Muscle of leg (tissue), 11 donors: ENCODE data around the gene SPTB. TPM values are rescaled to one million over a fixed set of nuclear protein-coding genes. Genes with fewer than 3 reads are reported as not detected.

Source experiments
- DNase-seq: peaks from one replicate; pipeline ENCODE4 v3.0.0; 2013
- H3K27ac ChIP-seq: one replicate; pipeline ENCODE4 v1.5.1; 2013; ENCODE audit warnings: mild to moderate bottlenecking, low read length, control low read depth
- H3K27me3 ChIP-seq: one replicate; pipeline ENCODE4 v1.6.1; 2013; ENCODE audit warnings: low read length; ENCODE audit not compliant: control insufficient read depth, insufficient read depth
- H3K36me3 ChIP-seq: one replicate; pipeline ENCODE4 v1.6.1; 2013; ENCODE audit warnings: low read length; ENCODE audit not compliant: control insufficient read depth, insufficient read depth
- H3K4me1 ChIP-seq: one replicate; pipeline ENCODE4 v1.6.1; 2013; ENCODE audit warnings: low read length; ENCODE audit not compliant: control insufficient read depth, insufficient read depth
- H3K4me3 ChIP-seq: one replicate; pipeline ENCODE4 v1.5.1; 2013; ENCODE audit warnings: low read length, control low read depth
- H3K9me3 ChIP-seq: replicated peaks from 2 replicates; pipeline ENCODE4 v1.6.1; 2013; ENCODE audit warnings: low read depth, low read length; ENCODE audit not compliant: control insufficient read depth
- WGBS: methylation state at CpG from one replicate; pipeline ENCODE4 v1.1.5; 2013; ENCODE audit warnings: missing lambda C conversion rate; ENCODE audit not compliant: insufficient coverage; 5-methylcytosine and 5-hydroxymethylcytosine counted together
- polyA plus RNA-seq, 8 donors: library from polyadenylated mRNA; unstranded; fragments of 120-200 nt; gene quantifications; one replicate each; pipeline versions ENCODE4 v1.2.1 to v1.2.3, GENCODE V29; 2013; ENCODE audit warnings: inconsistent platforms in 1 of 8, low replicate concordance in 1 of 8; ENCODE audit not compliant: insufficient read length in 8 of 8, insufficient read depth in 1 of 8
- total RNA-seq: library from RNA; stranded (reverse); fragments of 120-200 nt; gene quantifications from one replicate; pipeline ENCODE4 v1.2.4, GENCODE V29; 2013

SPTB gene
- total and polyA plus RNA-seq, 9 donors = 80.2 to 202 (median 126) TPM

DNA sequence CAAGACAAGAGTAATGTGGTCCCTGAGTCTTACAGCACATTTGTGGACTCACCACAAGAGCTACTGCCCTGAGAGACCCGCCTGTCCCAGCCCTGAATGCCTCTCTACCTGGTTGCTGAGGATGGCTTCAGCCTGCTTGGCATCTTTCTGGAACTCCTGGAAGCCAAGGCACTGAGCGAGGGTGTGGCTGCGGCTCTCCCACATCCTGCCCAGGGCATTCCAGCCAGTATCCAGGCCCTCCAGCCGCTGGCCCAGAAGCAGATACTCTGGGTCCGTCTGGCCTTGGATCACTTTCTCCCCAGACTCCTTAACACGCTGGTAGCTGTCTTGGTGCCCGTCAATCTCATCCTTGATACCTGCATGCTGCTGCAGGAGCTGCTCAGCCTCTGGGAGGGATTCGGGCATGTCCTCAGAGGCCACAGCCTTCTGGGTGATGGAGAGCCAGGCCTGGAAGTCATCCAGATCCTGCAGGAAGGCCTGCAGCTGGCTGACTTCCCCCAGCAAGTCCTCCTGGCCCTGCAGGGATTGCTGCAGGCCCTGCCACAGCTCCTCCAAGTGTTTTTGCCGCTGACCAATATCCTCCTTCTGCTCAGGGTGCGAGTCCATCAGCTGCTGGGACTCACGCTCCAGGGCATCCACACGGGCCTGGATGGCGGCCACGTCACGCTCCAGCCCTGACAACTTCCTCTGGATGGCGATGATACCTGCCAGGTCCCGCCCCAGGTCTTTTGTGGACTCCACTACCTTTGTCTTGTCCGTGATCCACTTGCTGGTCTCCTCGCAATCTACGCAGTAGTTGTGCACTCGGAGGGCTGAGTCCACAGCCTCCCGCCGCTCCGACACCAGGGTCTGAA is 93.2 kb downstream of the SPTB start:
- no peaks in the 10 kb centered on the region for H3K4me1 ChIP-seq
- no peaks in the 10 kb centered on the region for H3K9me3 ChIP-seq
- no peaks in the 10 kb centered on the region for H3K27me3 ChIP-seq
- H3K4me3 ChIP-seq = no peak overlapping the region
- no peak overlapping the region for H3K27ac ChIP-seq
- WGBS = 88% methylated on average over 24 of the region's 24 CpGs
- no peak for DNase-seq
- H3K36me3 ChIP-seq = peaks cover 48% of the 10 kb centered on the region

DNA sequence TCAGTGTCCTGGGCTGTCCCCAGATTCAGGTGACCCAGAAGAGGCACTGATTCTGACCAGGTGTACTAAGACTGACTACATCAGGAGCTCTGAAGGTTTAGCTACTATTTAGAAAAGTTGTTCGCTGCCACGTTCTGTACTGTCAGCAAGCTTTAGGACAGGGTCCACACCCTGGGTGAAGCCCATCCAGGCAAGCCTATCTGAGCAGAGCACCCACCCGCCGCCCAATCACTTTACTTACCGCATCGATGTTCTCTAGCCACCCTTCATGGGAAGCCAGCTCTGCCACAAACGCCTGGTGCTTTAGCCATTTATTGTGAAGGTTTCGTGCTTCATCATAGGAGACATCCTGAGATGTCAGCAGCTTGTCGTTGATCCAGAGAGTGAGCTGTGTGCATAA is 95.7 kb downstream of the SPTB start:
- no peak overlapping the region for H3K4me3 ChIP-seq
- no peak for DNase-seq
- peaks cover 42% of the 10 kb centered on the region for H3K36me3 ChIP-seq
- no peak overlapping the region for H3K27ac ChIP-seq
- H3K4me1 ChIP-seq = peaks cover 8% of the 10 kb centered on the region
- 90% methylated on average over 7 of the region's 9 CpGs for WGBS
- no peaks in the 10 kb centered on the region for H3K9me3 ChIP-seq
- no peaks in the 10 kb centered on the region for H3K27me3 ChIP-seq

DNA sequence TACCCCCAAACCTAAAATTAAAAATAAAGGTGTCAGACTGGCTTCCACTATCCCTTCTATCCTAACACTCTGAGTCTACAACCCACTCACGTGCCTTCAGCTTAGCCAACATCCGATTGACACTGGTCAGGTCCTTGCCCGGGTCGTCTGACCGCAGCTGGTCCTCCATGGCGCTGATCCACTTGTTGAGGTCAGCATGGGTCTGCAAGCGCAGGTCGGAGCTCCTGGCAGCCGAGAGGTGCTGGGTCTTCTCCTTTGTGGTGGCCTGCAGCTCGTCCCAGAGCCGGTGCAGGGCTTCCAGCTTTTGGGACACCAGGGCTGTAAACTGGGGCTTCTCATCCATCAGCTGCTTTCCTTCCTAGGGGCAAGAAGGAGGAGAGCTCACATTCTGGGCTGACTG is 97.5 kb downstream of the SPTB start:
- DNase-seq = no peak
- no peak overlapping the region for H3K4me3 ChIP-seq
- 90% methylated on average over 8 of the region's 11 CpGs for WGBS
- peaks cover 50% of the 10 kb centered on the region for H3K36me3 ChIP-seq
- peaks cover 23% of the 10 kb centered on the region for H3K4me1 ChIP-seq
- no peak overlapping the region for H3K27ac ChIP-seq
- no peaks in the 10 kb centered on the region for H3K27me3 ChIP-seq
- H3K9me3 ChIP-seq = no peaks in the 10 kb centered on the region

DNA sequence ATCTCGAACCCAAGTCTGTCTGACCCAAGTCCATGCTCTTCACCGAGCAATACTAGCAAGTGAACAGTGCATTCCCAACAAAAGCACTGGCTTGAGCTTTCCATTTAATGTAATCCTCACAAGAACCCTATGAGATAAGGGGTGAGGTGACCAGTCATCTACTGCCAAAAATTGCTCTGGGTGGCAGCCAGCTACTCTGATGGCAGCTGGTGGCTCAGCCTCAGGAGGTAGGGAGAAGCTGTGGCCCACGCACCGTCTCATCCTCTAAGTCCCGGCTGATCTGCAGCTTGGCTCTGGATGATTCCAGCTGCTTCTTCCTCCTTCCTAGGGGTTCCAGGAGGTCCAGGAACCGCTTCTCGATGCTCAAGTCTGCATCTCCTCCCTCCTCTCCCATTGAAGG is 100.2 kb downstream of the SPTB start:
- peaks cover 23% of the 10 kb centered on the region for H3K4me1 ChIP-seq
- peaks cover 45% of the 10 kb centered on the region for H3K36me3 ChIP-seq
- no peak overlapping the region for H3K4me3 ChIP-seq
- 45% methylated on average over 5 of the region's 7 CpGs for WGBS
- DNase-seq = no peak
- no peaks in the 10 kb centered on the region for H3K9me3 ChIP-seq
- H3K27me3 ChIP-seq = no peaks in the 10 kb centered on the region
- no peak overlapping the region for H3K27ac ChIP-seq

DNA sequence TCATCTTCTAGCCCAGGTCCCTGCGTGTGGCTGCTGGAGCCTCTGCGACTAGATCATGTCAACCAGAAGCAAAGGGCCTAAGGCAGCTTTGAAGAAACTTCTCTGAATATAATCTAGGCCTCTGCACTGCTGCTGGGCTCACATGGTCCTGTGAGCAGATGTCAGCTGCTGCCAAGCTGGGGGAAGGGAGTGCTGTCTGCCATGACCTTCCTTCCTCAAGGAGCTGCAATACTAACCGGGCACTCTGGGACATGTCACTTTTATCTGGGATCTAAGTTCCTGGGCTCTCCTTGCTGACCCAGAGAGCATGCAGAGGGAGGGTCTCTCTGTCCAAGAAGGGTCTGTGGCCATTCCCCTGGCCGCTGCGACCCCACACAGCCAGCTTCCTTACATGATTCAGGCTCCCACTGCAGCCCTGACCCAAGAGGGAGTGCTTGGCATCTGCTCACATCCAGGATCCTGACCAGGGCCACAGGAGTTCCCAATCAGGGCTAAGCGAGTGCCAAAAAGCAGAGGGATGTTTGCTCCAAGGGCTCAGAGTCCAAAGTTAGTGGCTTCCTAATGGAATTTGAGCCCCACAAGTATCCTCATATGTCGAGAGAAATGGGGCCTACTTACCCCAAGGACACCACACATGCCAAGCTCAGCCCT is 101.5 kb downstream of the SPTB start:
- 65% methylated on average over 5 of the region's 7 CpGs for WGBS

DNA sequence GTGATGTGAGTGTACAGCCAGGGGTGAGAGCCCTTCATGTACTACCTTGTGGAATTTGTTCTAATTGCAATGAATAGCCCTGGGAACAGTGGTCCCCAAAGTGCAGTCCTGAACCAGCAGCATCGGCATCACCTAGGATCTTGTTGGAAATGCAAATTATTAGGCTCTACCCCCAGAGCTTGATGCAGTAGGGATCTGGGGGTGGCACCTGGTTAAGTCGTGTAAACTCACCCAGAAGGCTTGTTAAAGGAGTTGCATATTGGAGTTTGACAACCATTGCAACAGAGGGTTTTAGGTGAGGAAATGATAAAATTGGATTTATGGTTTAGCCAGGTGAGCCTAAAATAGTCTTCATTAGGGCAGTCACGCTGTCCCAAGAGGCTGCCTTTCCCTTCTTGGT is 102.2 kb downstream of the SPTB start:
- Histone ChIP-seq H3K36me3 (peaks cover 50% of the 10 kb centered on the region), H3K9me3 (no peaks in the 10 kb centered on the region), H3K27ac (no peak overlapping the region), H3K4me1 (peaks cover 23% of the 10 kb centered on the region), H3K4me3 (no peak overlapping the region), H3K27me3 (no peaks in the 10 kb centered on the region)
- no peak for DNase-seq
- 77% methylated on average over 2 of the region's 3 CpGs for WGBS

More for the DNA sequence above, 101.5 kb downstream of the SPTB start:
- Histone ChIP-seq H3K4me1 (peaks cover 23% of the 10 kb centered on the region), H3K36me3 (peaks cover 44% of the 10 kb centered on the region), H3K4me3 (no peak overlapping the region), H3K27ac (peak overlapping the region; percentile 51), H3K27me3 (no peaks in the 10 kb centered on the region), H3K9me3 (no peaks in the 10 kb centered on the region)
- no peak for DNase-seq

DNA sequence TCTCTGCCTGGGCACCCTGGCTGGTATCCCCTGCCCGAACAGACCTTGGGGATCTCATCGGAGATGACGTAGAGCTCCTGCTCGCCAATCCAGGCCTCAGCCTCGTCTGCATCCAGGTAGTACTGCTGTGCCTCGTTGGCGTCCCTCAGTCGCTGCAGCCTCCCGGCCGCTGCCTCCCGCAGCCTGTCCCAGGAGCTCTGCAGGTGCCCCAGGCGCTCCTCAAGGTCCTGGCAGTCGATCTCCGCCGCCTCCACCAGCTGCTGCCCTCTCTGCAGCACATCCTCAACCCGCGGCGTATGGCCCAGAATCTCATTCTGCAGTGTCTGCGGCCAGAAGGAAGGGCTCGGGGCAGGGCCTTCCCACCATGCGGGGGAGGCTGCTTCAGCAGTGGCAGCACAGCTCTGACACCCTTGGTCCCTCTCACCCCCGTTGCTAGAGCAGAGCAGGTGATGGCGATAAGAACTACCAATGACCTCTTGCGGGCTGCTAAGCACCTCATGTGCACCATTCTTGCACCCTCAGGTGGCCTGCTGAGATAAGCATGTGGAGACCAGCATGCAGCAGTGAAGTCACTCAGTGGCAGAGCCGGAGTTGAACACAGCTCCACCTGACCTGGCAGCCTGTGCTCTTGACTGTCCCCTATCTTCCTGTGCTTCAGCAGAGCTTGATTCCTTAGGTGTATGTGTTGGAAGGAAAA is 104.5 kb downstream of the SPTB start:
- no peaks in the 10 kb centered on the region for H3K9me3 ChIP-seq
- DNase-seq = no peak
- 92% methylated on average over 24 of the region's 25 CpGs for WGBS
- peaks cover 23% of the 10 kb centered on the region for H3K4me1 ChIP-seq
- no peaks in the 10 kb centered on the region for H3K27me3 ChIP-seq
- no peak overlapping the region for H3K4me3 ChIP-seq
- no peak overlapping the region for H3K27ac ChIP-seq
- H3K36me3 ChIP-seq = peaks cover 66% of the 10 kb centered on the region

DNA sequence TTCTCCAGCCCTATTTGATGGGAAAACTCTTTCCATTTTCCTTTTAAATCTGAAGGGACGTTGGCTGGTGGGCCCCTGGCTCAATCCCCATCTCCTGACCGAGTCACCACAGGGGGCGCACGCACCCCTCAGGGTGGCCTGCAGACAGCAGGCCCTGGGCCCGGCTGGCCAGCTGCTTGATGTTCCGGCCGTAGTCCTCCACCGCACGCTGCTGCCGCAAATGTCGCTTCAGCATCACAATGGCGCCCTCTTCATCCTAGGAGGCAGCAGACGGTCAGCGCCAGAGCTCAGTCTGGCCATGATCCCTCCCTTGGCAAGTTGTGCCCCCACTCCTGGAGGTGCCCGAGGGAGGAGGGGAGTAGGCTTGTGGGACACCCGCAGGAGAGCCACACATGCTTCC is 105.4 kb downstream of the SPTB start:
- WGBS = 84% methylated on average over 13 of the region's 16 CpGs
- Histone ChIP-seq H3K27ac (no peak overlapping the region), H3K27me3 (no peaks in the 10 kb centered on the region), H3K4me3 (no peak overlapping the region), H3K4me1 (peaks cover 18% of the 10 kb centered on the region), H3K36me3 (peaks cover 72% of the 10 kb centered on the region), H3K9me3 (no peaks in the 10 kb centered on the region)
- DNase-seq = no peak

DNA sequence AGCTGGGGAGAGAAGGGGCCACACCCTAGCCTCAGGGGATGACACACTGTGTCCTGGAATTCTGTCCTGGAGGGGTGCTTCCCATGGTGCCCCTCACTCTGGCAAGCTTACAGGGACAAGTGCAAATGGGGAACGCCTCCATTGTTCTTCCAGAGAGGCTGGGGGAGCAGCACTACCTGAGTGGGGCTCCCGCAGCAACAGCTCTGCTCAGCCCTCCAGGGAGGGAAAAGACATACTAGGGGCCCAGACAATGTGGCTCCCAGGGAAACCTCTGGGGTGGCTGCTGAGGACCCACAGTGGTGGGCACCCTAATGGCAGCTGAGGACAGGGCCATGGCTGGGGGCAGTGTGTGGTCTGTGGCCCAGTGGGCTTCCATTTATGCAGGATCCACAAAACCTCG is 106.1 kb downstream of the SPTB start:
- Histone ChIP-seq H3K27me3 (no peaks in the 10 kb centered on the region), H3K4me1 (peaks cover 20% of the 10 kb centered on the region), H3K36me3 (peaks cover 76% of the 10 kb centered on the region), H3K27ac (no peak overlapping the region), H3K9me3 (no peaks in the 10 kb centered on the region), H3K4me3 (no peak overlapping the region)
- WGBS = 83% methylated on average over 3 of the region's 3 CpGs
- no peak for DNase-seq

DNA sequence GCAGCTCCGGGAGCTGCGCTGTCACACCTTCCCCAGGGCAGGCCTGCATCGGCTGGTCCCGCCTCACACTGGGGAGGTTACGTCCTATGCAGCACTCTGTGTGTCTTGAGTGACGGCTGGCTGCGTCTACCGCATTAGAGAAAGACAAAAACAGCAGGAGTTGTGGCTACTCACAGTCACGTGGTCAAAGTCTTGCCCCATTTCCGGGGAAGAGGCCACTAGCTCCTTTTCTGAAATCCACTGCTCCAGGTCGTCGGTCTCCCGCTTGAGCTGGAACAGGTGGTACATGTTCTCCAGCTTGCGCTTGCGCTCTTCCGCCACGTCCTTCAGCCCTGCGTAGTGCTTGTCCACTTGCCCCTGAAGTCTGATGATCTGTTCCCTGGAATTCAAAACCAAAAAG is 106.7 kb downstream of the SPTB start:
- peaks cover 74% of the 10 kb centered on the region for H3K36me3 ChIP-seq

More for the DNA sequence above, 106.7 kb downstream of the SPTB start:
- 92% methylated on average over 16 of the region's 18 CpGs for WGBS
- DNase-seq = no peak
- Histone ChIP-seq H3K4me1 (peaks cover 16% of the 10 kb centered on the region), H3K27me3 (no peaks in the 10 kb centered on the region), H3K27ac (no peak overlapping the region), H3K9me3 (no peaks in the 10 kb centered on the region), H3K4me3 (no peak overlapping the region)
